SU-DHL-6 (cell line): ENCODE data around the gene DAPK2.

Experiments used
- CTCF ChIP-seq: fragments of 200-600 bp; sonication (generic); IDR thresholded peaks from one replicate; pipeline ENCODE4 v1.5.1; 2017; ENCODE audit warnings: antibody characterized with exemption, mild to moderate bottlenecking, low read length, moderate library complexity; ENCODE audit not compliant: insufficient read depth, poor library complexity, severe bottlenecking
- EZH2phosphoT487 ChIP-seq: fragments of 200-600 bp; sonication (generic), shearing (Covaris generic); conservative IDR thresholded peaks from 2 replicates; pipeline ENCODE4 v1.6.1; 2018; ENCODE audit warnings: mild to moderate bottlenecking, antibody characterized with exemption, low read length, moderate library complexity, mixed read lengths

- TF ChIP-seq CTCF (no peak), EZH2phosphoT487 (no peak)
These were observed 182.1 kb downstream of the DAPK2 start for GRCh38 chr15:63864186-63864585.
